Ovary (tissue), 9 donors: ENCODE data around the gene HP. TPM values are rescaled to one million over a fixed set of nuclear protein-coding genes. Genes with fewer than 3 reads are reported as not detected.

Experiments
- DNase-seq, 5 donors: peaks; one replicate each; pipeline ENCODE4 v3.0.0-alpha.2; 2019 to 2020
- H3K27ac ChIP-seq, 2 donors: fragments of 200-600 bp; one replicate each; pipeline versions ENCODE4 v1.5.1 to v1.8.0; 2019 to 2022
- H3K27me3 ChIP-seq: fragments of 200-600 bp; one replicate; pipeline ENCODE4 v1.8.0; 2022
- H3K36me3 ChIP-seq: fragments of 200-600 bp; sonication (generic); one replicate; pipeline ENCODE4 v1.5.1; 2019
- H3K4me1 ChIP-seq: one replicate; pipeline ENCODE4 v1.8.1; 2013; ENCODE audit warnings: mild to moderate bottlenecking, moderate library complexity; ENCODE audit not compliant: insufficient read depth
- H3K4me3 ChIP-seq: fragments of 200-600 bp; sonication (generic); one replicate; pipeline ENCODE4 v1.5.1; 2017
- H3K9me3 ChIP-seq, 2 donors: fragments of 200-600 bp in 1 of 2; sonication (generic) in 1 of 2; one replicate each; pipeline versions ENCODE4 v1.5.1 to v1.8.1; 2013 to 2019; ENCODE audit warnings: mild to moderate bottlenecking in 1 of 2, moderate library complexity in 1 of 2
- CTCF ChIP-seq, 3 donors: fragments of 450-650 bp in 2 of 3; fragments of 200-600 bp in 1 of 3; IDR thresholded peaks; one replicate each; pipeline versions ENCODE4 v1.5.1 to v1.8.0; 2016 to 2022; ENCODE audit warnings: antibody characterized with exemption in 3 of 3, mild to moderate bottlenecking in 1 of 3
- EP300 ChIP-seq: sonication (generic); formaldehyde crosslinking; IDR thresholded peaks from one replicate; pipeline ENCODE4 v1.6.1; 2017; ENCODE audit warnings: antibody characterized with exemption
- POLR2A ChIP-seq: fragments of 450-650 bp; IDR thresholded peaks from one replicate; pipeline ENCODE4 v1.6.1; 2017; ENCODE audit warnings: antibody characterized with exemption, mild to moderate bottlenecking, moderate library complexity
- WGBS, 3 donors: extraction: QIAGEN DNeasy Blood & Tissue Kit in 1 of 3; methylation state at CpG; one replicate each; pipeline versions ENCODE4 v1.1.5 to v1.1.7; 2013 to 2017; 5-methylcytosine and 5-hydroxymethylcytosine counted together
- intact Hi-C, 4 donors: fragments of 100-400 bp; cut with DNase I; formaldehyde crosslinking; loops; one replicate each; pipeline versions ENCODE4 v1.11.0 to v1.15.1; 2022 to 2023
- polyA plus RNA-seq, 2 donors: library from polyadenylated mRNA; stranded (reverse); fragments of 200-250 nt in 1 of 2; fragments of 350-450 nt in 1 of 2; fragmentation: Illumina TruSeq in 1 of 2; extraction: RNeasy Lipid Tissue Mini Kit (QIAGEN cat#74804) in 1 of 2; gene quantifications; one replicate each; pipeline ENCODE4 v1.2.3, GENCODE V29; 2013 to 2014
- total RNA-seq, 7 donors: library from RNA; depleted of rRNA in 2 of 7; stranded (reverse); fragments of >200 nt in 2 of 7; fragmentation: NEBNext Ultra II Directional in 3 of 7; extraction: Animal tissue kit (Norgen Biotek cat#: 25700) in 3 of 7; gene quantifications; one replicate each; pipeline versions ENCODE4 v1.1.0 to v1.2.4, GENCODE V29; 2016 to 2023
- donor health status: DM: no; HTN: no; CAD: no; lungs with moderate emphysema.
- donor health status: DM: no; HTN: no; CAD: no.
- donor health status: Bipolar disorder and iron deficiency.
- donor health status: DM: yes; HTN: yes; CAD: no.
- donor health status: DM: no; HTN: no; CAD: no.
- donor health status: DM: yes; HTN: yes; CAD: no.

HP gene
- total and polyA plus RNA-seq, 9 donors = 0.66 to 186 (median 23.9) TPM

- H3K9me3 ChIP-seq = no peaks in the 10 kb centered on the region
- TF ChIP-seq CTCF (IDR thresholded peaks at IDR 0.05) (no peak), EP300 (no peak), POLR2A (no peak)
- H3K27me3 ChIP-seq = no peaks in the 10 kb centered on the region
- H3K4me1 ChIP-seq = no peaks in the 10 kb centered on the region
- 56 to 71% (median 69%) methylated on average over 2 of the region's 2 CpGs for WGBS, 3 donors
- H3K27ac ChIP-seq = no peak overlapping the region
- no peaks in the 10 kb centered on the region for H3K36me3 ChIP-seq
- no peak for DNase-seq
- intact Hi-C loops = no loop called here
- H3K4me3 ChIP-seq = no peak overlapping the region
Measured at GRCh38 chr16:72042157-72042660, 12.1 kb upstream of the HP start.

GRCh38 chr16:72043058-72043457 lies 11.2 kb upstream of the HP start:
- Histone ChIP-seq H3K4me3 (no peak overlapping the region), H3K36me3 (no peaks in the 10 kb centered on the region), H3K9me3 (no peaks in the 10 kb centered on the region), H3K27ac (no peak overlapping the region), H3K4me1 (no peaks in the 10 kb centered on the region), H3K27me3 (no peaks in the 10 kb centered on the region)
- intact Hi-C loops = no loop called here
- DNase-seq = no peak
- WGBS, 3 donors = 80 to 90% (median 80%) methylated on average over 3 of the region's 3 CpGs
- TF ChIP-seq POLR2A = no peak

GRCh38 chr16:72043539-72043938 lies 10.8 kb upstream of the HP start:
- 91 to 100% (median 96%) methylated on average over 1 of the region's 1 CpG for WGBS, 3 donors
- no peaks in the 10 kb centered on the region for H3K4me1 ChIP-seq
- no peaks in the 10 kb centered on the region for H3K27me3 ChIP-seq
- TF ChIP-seq CTCF (IDR thresholded peaks at IDR 0.05) = no peak
- no peak for TF ChIP-seq EP300
- TF ChIP-seq POLR2A = no peak
- no peak for DNase-seq
- H3K36me3 ChIP-seq = no peaks in the 10 kb centered on the region
- no peak overlapping the region for H3K4me3 ChIP-seq
- no peaks in the 10 kb centered on the region for H3K9me3 ChIP-seq
- H3K27ac ChIP-seq = no peak overlapping the region
- intact Hi-C loops = no loop called here

- Histone ChIP-seq H3K9me3 (no peaks in the 10 kb centered on the region), H3K27ac (no peak overlapping the region), H3K4me3 (no peak overlapping the region), H3K4me1 (no peaks in the 10 kb centered on the region), H3K36me3 (no peaks in the 10 kb centered on the region), H3K27me3 (no peaks in the 10 kb centered on the region)
- intact Hi-C loops = no loop called here
- DNase-seq = no peak
- no peak for TF ChIP-seq POLR2A
- no peak for TF ChIP-seq EP300
- TF ChIP-seq CTCF (IDR thresholded peaks at IDR 0.05) = no peak
- 68 to 77% (median 74%) methylated on average over 6 of the region's 6 CpGs for WGBS, 3 donors
Measured at GRCh38 chr16:72044296-72044695, 10.0 kb upstream of the HP start.

- no peaks in the 10 kb centered on the region for H3K4me1 ChIP-seq
- H3K36me3 ChIP-seq = no peaks in the 10 kb centered on the region
- H3K4me3 ChIP-seq = no peak overlapping the region
- WGBS, 3 donors = 61 to 89% (median 67%) methylated on average over 2 of the region's 2 CpGs
- TF ChIP-seq CTCF (IDR thresholded peaks at IDR 0.05) = no peak
- TF ChIP-seq EP300 = no peak
- no peak for TF ChIP-seq POLR2A
- H3K9me3 ChIP-seq = no peaks in the 10 kb centered on the region
- intact Hi-C loops = no loop called here
- no peaks in the 10 kb centered on the region for H3K27me3 ChIP-seq
- DNase-seq = no peak
- no peak overlapping the region for H3K27ac ChIP-seq
Measured at GRCh38 chr16:72044825-72045359, 9.4 kb upstream of the HP start.
